NCI-H146 treated with DMSO at 0.1 percent for 48 hours (cell line): ENCODE results near the gene LRBA.
A peak's percentile ranks its signal among the peaks of the same experiment; 100 is the strongest.

Experiments used
- DNase-seq: peaks from one replicate; lab custom pipeline; 2025; ENCODE audit not compliant: unreplicated experiment; lab: John Stamatoyannopoulos, UW

Gene LRBA

DNA sequence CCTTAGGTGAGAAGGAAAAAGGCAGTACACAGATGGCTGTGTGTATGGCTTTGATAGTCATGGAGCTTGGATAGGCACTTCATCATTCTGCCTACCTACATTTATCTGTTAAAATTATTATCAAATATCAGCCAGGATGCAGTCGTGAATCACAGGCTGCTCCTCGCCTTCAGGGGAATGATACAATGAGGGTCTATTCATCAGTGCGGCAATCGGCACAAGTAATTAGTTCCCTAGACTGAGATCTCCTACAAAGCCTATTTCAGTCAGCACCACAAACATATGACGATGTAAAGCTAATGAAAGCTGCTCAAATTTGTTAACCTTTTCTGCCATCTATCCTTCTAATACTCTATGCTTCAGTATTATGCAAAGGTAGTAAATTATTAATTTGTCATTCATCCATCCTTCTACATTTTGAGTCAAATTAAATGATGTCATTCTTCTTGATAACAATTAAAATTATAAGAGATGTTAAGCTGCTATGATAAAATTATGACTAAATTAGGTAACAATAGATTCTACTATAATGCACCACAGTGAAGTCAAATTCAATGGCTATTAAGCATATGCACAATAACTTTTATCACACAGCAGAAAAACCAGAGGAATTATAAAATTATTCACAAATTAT lies 414.2 kb downstream of the LRBA start:
- DNase-seq: no peak

- no peak for DNase-seq
Measured at GRCh38 chr4:150599547-150599946, 415.5 kb downstream of the LRBA start.

- DNase-seq: no peak
Measured at GRCh38 chr4:150598909-150599308, 416.2 kb downstream of the LRBA start.

DNA sequence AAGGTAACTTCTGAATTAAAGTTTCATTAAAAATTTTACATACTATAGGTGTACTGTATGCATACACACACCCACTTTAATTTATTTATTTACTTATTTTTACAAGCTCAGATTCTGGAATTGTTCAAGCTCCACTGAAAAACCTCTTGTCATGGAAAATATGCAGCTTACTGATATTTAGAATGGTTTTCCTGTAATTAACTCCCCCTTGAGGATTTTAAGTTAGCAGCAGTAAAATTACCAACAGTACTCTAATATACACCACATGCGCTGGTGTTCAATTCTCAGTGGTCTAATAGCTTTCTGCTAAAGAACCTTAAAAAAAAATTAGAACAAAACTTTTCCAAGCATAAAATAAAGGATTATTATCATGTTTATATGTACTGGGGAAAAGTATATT lies 421.1 kb downstream of the LRBA start:
- DNase-seq: peak; percentile 28

DNA sequence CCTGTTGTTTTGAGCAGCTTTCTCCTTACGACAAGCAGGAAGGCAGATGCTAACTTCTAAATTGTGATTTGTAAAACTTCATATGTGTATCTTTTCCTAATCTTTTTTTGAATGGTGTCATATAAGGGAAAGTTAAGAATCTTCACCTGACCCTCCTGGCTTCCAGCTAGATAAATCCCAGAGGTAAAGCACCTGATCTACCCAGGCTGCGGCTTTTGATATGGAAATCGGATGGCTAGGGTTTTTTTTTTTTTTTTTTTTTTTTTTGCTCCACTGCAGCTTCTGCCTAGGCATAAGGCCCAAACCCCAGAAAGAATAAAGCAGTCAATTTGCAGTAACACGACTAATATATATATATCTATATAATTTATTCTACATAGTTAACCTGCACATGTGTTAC lies 423.2 kb downstream of the LRBA start:
- DNase-seq: peak; percentile 43

GRCh38 chr4:150591406-150591805 lies 423.7 kb downstream of the LRBA start:
- DNase-seq: peak; percentile 74

DNA sequence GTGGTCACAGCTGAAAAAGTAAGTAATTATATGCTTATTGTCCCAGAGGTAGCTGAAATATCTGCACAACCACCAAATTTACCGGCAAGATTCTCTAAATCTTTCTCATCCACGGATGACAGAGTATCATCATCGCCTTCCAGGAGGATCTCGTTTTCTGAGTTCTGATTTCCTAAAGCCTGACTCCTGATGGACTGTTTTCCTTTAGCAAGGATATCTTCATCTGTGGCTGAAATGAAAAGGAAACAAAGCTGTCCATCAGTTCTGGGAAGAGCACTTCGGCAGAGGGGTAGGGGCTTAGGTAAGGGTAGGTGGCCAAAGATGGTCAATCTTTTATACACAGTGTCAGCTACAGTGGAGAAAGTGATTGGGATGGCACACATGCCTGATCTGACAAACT lies 424.5 kb downstream of the LRBA start:
- no peak for DNase-seq

DNA sequence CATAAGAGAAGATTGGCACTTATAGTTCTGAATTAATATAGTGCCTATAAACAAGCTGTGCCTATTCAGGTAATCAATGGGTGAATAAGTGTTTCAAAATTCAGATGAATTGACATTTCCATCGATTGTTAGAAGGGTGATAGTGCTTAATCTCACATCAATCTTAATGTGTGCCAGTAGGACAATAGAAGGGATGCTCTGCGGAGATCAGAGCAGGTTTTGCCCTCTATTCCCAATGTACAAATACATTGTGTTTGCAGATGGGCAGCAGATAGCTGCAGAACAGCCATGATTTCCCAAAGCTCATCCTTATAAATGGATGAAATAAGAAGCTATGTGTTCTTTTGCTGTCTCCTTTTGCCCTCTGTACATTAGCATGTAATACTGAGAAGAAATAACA lies 425.9 kb downstream of the LRBA start:
- no peak for DNase-seq

DNA sequence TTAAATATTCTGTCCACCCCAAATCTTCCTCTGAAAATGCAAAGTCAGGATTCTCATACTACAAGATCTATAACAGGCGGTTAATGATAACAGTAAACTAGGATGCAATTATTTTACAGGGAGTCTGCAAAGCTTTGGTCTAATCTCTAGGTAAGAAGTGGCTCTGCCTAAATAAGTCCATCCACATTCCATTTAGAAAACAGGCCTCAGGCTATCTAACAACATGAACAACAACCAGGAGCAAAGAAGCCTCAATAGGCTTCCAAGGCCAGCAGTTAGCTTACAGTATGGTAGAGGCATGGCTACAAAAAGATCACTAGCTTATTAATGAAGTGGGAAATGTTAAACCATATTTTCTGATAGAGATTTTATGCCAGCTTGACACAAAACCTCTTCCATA lies 426.8 kb downstream of the LRBA start:
- DNase-seq: no peak

- no peak for DNase-seq
Measured at GRCh38 chr4:150586162-150586810, 428.8 kb downstream of the LRBA start.

DNA sequence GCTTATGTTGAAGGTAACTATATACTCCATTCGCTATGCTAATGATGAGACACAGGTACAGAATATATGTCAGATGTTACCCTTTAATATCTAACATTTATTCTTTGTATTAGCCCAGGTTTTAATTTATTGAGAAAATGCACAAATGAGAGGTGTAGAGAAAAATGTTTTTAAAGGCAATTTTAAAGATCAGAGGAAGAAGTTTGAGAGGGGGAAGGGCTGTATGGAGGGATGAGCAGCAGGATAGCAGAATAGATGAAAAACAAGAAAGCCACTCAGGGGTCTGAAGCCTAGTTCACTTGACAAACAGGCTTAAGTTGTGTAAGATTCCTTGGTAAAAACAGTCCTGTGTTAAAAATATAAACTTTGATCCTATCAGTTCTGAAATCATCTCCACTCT lies 429.5 kb downstream of the LRBA start:
- no peak for DNase-seq

DNA sequence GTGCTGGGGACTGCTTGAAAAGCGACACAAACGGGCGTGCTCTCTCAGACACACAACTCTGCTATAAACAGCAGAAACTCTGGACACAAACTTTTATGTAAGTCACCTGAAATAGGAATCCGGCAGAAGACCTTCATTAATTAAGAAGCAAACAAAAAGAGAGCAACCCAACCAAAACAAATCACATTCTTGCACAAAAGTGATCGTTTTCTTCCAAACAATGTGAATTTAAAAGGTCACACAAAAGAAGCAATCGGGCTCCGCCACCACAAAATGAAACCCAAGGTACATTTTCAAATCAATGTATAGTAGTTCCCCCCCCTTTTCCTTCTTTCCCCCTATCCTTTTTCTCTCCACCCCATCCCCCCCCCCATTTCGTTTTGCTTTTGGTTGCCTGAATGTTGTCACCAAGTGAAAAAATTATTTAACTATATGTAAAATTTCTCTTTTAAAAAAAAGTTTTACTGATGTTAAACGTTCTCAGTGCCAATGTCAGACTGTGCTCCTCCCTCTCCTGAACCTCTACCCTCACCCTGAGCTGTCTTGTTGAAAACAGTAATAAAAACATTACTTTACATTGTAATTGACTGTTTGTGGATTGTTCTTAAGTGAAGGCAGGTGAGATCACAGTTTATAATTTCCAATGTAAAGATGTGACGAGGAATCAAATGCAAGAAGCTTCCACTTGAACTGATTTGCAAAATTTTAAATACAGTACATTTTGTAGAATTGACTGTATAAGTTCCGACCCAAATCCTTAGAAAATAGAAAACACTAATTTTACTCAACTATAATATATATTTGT lies 430.8 kb downstream of the LRBA start:
- DNase-seq: no peak

DNA sequence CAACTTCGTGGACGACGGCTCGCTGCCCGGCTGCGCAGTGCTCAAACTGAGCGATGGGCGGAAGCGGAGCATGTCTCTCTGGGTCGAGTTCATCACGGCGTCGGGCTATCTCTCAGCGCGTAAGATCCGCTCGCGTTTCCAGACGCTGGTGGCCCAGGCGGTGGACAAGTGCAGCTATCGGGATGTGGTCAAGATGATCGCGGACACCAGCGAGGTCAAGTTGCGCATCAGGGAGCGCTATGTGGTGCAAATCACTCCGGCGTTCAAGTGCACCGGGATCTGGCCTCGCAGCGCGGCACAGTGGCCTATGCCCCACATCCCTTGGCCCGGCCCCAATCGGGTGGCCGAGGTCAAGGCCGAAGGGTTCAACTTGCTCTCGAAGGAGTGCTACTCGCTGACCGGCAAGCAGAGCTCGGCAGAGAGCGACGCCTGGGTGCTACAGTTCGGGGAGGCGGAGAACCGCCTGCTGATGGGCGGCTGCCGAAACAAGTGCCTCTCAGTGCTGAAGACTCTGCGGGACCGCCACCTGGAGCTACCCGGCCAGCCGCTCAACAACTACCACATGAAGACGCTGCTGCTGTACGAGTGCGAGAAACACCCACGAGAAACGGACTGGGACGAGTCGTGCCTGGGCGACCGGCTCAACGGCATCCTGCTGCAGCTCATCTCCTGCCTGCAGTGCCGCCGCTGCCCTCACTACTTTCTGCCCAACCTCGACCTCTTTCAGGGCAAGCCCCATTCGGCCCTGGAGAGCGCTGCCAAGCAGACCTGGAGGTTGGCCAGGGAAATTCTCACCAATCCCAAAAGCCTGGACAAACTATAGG lies 431.6 kb downstream of the LRBA start:
- DNase-seq: no peak

- DNase-seq: no peak
Measured at GRCh38 chr4:150582873-150583286, 432.2 kb downstream of the LRBA start.

DNA sequence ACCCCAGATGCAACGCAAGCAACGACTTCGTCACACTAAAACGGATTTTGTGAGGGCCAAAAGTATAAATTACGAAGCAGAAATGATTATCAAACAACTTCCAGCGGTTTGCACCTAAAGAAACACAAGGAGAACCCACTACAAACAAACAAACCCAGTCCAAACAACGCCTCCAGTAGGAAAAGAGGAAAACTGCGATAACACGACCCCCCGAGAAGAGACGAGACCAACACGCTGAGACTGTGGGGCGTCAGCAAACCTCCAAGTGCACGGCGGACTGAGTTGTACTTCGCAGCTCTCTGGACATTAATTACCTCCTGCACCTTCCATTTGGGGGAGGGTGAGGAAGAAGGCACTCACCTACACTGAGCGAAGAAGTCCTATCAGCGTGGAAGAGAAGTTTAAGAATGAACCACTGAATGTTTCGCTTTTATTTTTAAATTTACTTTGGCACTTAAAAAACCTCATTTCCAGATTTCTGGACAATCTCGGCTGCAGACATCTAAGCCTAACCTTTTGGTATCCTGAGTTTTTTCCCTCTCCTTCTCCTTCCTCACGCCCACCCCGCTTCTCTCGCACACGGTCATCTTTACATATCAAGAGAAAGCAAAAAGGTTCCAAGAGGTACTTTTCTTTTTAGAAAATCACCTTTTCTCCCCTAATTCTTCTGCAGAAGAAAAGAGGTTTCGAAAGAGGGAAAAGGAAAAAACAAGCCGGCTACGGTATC lies 432.8 kb downstream of the LRBA start, which contains the start of gene MAB21L2:
Gene MAB21L2, plus strand, starts transcription at position 6 of the 727 bp plus-strand sequence. CDS start 879 bp downstream, outside the sequence.
- no peak for DNase-seq

- no peak for DNase-seq
Measured at GRCh38 chr4:150581641-150582051, 433.4 kb downstream of the LRBA start.

DNA sequence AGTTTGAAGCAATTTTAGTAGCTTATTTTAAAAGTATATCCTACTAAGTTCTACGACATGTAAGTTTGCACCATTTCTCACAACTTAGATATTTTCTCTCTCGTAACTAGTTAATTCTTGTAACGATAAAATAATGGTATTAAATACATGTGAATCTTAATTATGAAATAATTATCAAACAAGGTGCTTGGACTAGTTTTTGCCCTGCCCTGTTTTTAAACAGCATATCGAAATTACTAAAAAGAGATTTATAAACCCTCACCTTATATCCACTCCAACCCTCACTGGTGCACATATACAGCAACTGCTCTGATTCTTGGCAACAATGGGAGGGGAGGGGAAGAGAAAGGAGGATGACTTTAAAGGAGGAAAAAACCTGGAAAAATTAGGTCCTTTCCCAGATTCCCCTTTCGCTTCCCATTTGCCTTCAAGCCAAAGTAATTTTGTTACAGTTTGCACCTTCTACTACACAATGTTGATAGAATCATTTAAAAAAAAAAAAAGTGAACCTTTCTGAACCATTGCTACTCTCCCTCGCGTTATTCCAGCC lies 434.0 kb downstream of the LRBA start:
- DNase-seq: no peak

DNA sequence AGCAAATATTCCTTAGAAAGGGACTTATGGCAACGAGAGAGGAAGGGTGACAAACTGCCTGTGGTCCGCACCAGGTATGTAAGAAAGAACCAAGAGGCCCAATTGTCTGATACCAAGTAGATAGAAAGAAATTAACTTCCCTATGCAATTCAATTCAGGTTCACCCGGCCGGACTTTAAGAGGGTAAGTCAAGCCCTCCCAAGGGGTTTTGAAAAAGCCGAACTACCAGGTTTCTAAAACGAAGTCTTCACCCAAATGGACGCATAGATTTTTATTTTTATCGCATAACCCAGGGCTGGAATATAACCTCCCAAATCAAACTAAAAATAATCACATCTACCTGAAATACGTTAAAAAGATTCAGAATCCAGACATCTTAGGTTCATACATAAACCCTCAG lies 434.8 kb downstream of the LRBA start:
- DNase-seq: no peak

- DNase-seq: no peak
Measured at GRCh38 chr4:150579551-150580234, 435.4 kb downstream of the LRBA start.
